Heart left ventricle (tissue), 16 donors: ENCODE data around the gene TCF4. TPM values are rescaled to one million over a fixed set of nuclear protein-coding genes. Genes with fewer than 3 reads are reported as not detected.

Experiments used
- ATAC-seq, 4 donors: fragments of 200-7000 bp; cut with Tn5 transposase; one replicate each; pipeline ENCODE4 v1.9.1; 2020 to 2022; ENCODE audit warnings: moderate library complexity in 4 of 4, mild to moderate bottlenecking in 3 of 4, moderate number of reproducible peaks in 1 of 4
- DNase-seq, 5 donors: peaks; one replicate each; pipeline ENCODE4 v3.0.0-alpha.2; 2020
- H3K27ac ChIP-seq, 12 donors: fragments of 200-600 bp; sonication (generic) in 4 of 12; one replicate each; pipeline versions ENCODE4 v1.5.0 to v1.8.0; 2016 to 2022; ENCODE audit warnings: mild to moderate bottlenecking in 2 of 12
- H3K27me3 ChIP-seq, 9 donors: fragments of 200-600 bp; sonication (generic) in 2 of 9; one replicate each; pipeline versions ENCODE4 v1.5.1 to v1.8.0; 2016 to 2022; ENCODE audit warnings: mild to moderate bottlenecking in 3 of 9
- H3K36me3 ChIP-seq, 9 donors: fragments of 200-600 bp; sonication (generic) in 2 of 9; one replicate each; pipeline versions ENCODE4 v1.5.0 to v1.8.0; 2018 to 2022; ENCODE audit warnings: mild to moderate bottlenecking in 2 of 9
- H3K4me1 ChIP-seq, 12 donors: fragments of 200-600 bp; sonication (generic) in 4 of 12; one replicate each; pipeline versions ENCODE4 v1.5.0 to v1.8.0; 2016 to 2022; ENCODE audit warnings: mild to moderate bottlenecking in 3 of 12
- H3K4me3 ChIP-seq, 12 donors: fragments of 200-600 bp; sonication (generic) in 4 of 12; one replicate each; pipeline versions ENCODE4 v1.5.0 to v1.8.0; 2017 to 2022; ENCODE audit warnings: mild to moderate bottlenecking in 9 of 12, moderate library complexity in 4 of 12
- H3K9me3 ChIP-seq, 12 donors: fragments of 200-600 bp; sonication (generic) in 4 of 12; one replicate each; pipeline versions ENCODE4 v1.5.0 to v1.8.0; 2016 to 2022; ENCODE audit warnings: mild to moderate bottlenecking in 1 of 12
- CTCF ChIP-seq, 12 donors: fragments of 200-600 bp; sonication (generic) in 4 of 12; IDR thresholded peaks; one replicate each; pipeline versions ENCODE4 v1.5.0 to v1.8.0; 2018 to 2022; ENCODE audit warnings: antibody characterized with exemption in 12 of 12, mild to moderate bottlenecking in 5 of 12
- POLR2A ChIP-seq, 2 donors: fragments of 450-650 bp; IDR thresholded peaks; one replicate each; pipeline ENCODE4 v1.6.1; 2017; ENCODE audit warnings: antibody characterized with exemption in 2 of 2, mild to moderate bottlenecking in 2 of 2, moderate library complexity in 2 of 2
- WGBS, 4 donors: extraction: QIAGEN DNeasy Blood & Tissue Kit in 2 of 4; methylation state at CpG; one replicate each; pipeline versions ENCODE4 v1.1.5 to v1.1.7; 2013 to 2018; 5-methylcytosine and 5-hydroxymethylcytosine counted together
- intact Hi-C, 10 donors: fragments of 100-400 bp; cut with DNase I; formaldehyde crosslinking; loops; one replicate each; pipeline versions ENCODE4 v1.11.1 to v1.14.2; 2022
- polyA plus RNA-seq, 2 donors: library from polyadenylated mRNA; stranded (reverse); fragments of 200-250 nt; gene quantifications; one replicate each; pipeline ENCODE4 v1.2.3, GENCODE V29; 2013
- total RNA-seq, 9 donors: library from RNA; depleted of rRNA in 2 of 9; stranded (reverse); fragments of >200 nt in 2 of 9; fragmentation: NEBNext Ultra II Directional in 3 of 9; extraction: Animal tissue kit (Norgen Biotek cat#: 25700) in 3 of 9; gene quantifications; one replicate each; pipeline versions ENCODE4 v1.1.0 to v1.2.4, GENCODE V29; 2016 to 2023
- donor health status: ischemic (EF 13 %, LVEDD 7.1; RV severe dilation, severe dysfunction).
- donor health status: healthy with polysubstance abuse.
- donor health status: DM: no; HTN: yes; CAD: no.
- donor health status: DM: no; HTN: no; CAD: no.
- donor health status: ischemic (EF 25% LVEDD 6.9; RV normal size, moderate dysfunction).
- donor health status: ischemic (EF 25% LVEDD 5.7; RV mildly dilated, moderate dysfunction).
- donor health status: healthy.
- donor health status: DM: yes; HTN: yes; CAD: no.
- donor health status: ischemic (EF 35%, LVEDD 5.7; RV mildly dilated, moderate dysfunction).
- donor health status: nonischemic (EF 11% LVEDD 7.7; RV severe dilation, severe dysfunction).
- donor health status: DM: yes; HTN: yes; CAD: no.
- donor health status: PGD.
- donor health status: ischemic (EF 29% LVEDD 5.4; RV normal size, mild dysfunction).
- donor health status: nonischemic (EF 23%, LVEDD 6.1; RV moderate dilation, normal function).

TCF4 gene
- total and polyA plus RNA-seq, 11 donors = 12.8 to 119 (median 71.5) TPM

- WGBS, 4 donors = 89 to 93% (median 92%) methylated on average over 3 of the region's 3 CpGs
- no peak for TF ChIP-seq CTCF (IDR thresholded peaks at IDR 0.05)
- TF ChIP-seq POLR2A (IDR thresholded peaks at IDR 0.05) = no peak
- intact Hi-C loops = no loop called here
- no peaks in the 10 kb centered on the region for H3K27me3 ChIP-seq
- H3K4me3 ChIP-seq = peak overlapping the region in 1 of 12 donors; percentile 2
- peak overlapping the region in 2 of 12 donors; percentile 12 to 79 for H3K27ac ChIP-seq
- DNase-seq (no peak), ATAC-seq (no peak)
- H3K9me3 ChIP-seq = no peaks in the 10 kb centered on the region
- peaks cover 0 to 41% (median 14%) of the 10 kb centered on the region in 12 donors for H3K4me1 ChIP-seq
- peaks cover 0 to 6% (median 0%) of the 10 kb centered on the region in 9 donors for H3K36me3 ChIP-seq
Measured at GRCh38 chr18:55576001-55576400, 12.0 kb downstream of the TCF4 start.

- peaks cover 0 to 6% (median 0%) of the 10 kb centered on the region in 9 donors for H3K36me3 ChIP-seq
- H3K27ac ChIP-seq = no peak overlapping the region
- no peak for TF ChIP-seq POLR2A (IDR thresholded peaks at IDR 0.05)
- TF ChIP-seq CTCF (IDR thresholded peaks at IDR 0.05) = no peak
- ATAC-seq (no peak), DNase-seq (no peak)
- H3K4me1 ChIP-seq = peaks cover 0 to 33% (median 12%) of the 10 kb centered on the region in 12 donors
- intact Hi-C loops = no loop called here
- H3K9me3 ChIP-seq = no peaks in the 10 kb centered on the region
- H3K27me3 ChIP-seq = no peaks in the 10 kb centered on the region
- no peak overlapping the region for H3K4me3 ChIP-seq
- 77 to 95% (median 91%) methylated on average over 1 of the region's 1 CpG for WGBS, 4 donors
Measured at GRCh38 chr18:55575066-55575465, 12.9 kb downstream of the TCF4 start.

GRCh38 chr18:55573386-55573785, 14.6 kb downstream of the TCF4 start:
- Histone ChIP-seq H3K4me3 (no peak overlapping the region), H3K9me3 (no peaks in the 10 kb centered on the region), H3K27ac (no peak overlapping the region), H3K36me3 (peaks cover 0 to 6% (median 0%) of the 10 kb centered on the region in 9 donors), H3K27me3 (no peaks in the 10 kb centered on the region), H3K4me1 (peaks cover 0 to 27% (median 9%) of the 10 kb centered on the region in 12 donors)
- 86 to 97% (median 91%) methylated on average over 2 of the region's 2 CpGs for WGBS, 4 donors
- TF ChIP-seq CTCF (IDR thresholded peaks at IDR 0.05) (no peak), POLR2A (IDR thresholded peaks at IDR 0.05) (no peak)
- DNase-seq (no peak), ATAC-seq (no peak)
- intact Hi-C loops = no loop called here

GRCh38 chr18:55570966-55571365, 17.0 kb downstream of the TCF4 start:
- peaks cover 0 to 6% (median 0%) of the 10 kb centered on the region in 9 donors for H3K36me3 ChIP-seq
- H3K27me3 ChIP-seq = no peaks in the 10 kb centered on the region
- H3K4me3 ChIP-seq = no peak overlapping the region
- ATAC-seq (no peak), DNase-seq (no peak)
- TF ChIP-seq POLR2A (IDR thresholded peaks at IDR 0.05) (no peak), CTCF (IDR thresholded peaks at IDR 0.05) (no peak)
- no peak overlapping the region for H3K27ac ChIP-seq
- peaks cover 0 to 11% (median 0%) of the 10 kb centered on the region in 12 donors for H3K9me3 ChIP-seq
- peaks cover 0 to 23% (median 0%) of the 10 kb centered on the region in 12 donors for H3K4me1 ChIP-seq
- intact Hi-C loops = no loop called here
